ENCODE results near the gene CYP39A1.

Gene CYP39A1

DNA sequence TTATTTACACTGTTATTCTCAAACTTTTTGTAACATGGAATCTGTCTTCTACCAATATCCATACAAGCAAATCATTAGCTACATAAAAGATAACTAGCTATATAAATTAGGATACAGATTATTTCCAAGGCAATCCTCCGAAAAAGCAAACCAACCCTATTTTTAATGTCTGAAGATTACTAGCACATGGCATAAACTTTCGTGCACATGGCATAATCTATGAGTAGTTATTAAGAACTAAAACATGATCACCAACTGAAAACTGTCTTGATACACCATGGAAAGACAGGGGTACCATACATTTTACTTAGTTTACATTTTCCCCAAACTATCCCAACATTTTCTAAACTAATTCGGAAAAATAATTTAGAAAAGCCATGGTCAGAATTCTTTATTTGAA is 54.4 kb downstream of the CYP39A1 start:
- H3K4me3 ChIP-seq, result no peak overlapping the region
- TF ChIP-seq, protein P1, sequence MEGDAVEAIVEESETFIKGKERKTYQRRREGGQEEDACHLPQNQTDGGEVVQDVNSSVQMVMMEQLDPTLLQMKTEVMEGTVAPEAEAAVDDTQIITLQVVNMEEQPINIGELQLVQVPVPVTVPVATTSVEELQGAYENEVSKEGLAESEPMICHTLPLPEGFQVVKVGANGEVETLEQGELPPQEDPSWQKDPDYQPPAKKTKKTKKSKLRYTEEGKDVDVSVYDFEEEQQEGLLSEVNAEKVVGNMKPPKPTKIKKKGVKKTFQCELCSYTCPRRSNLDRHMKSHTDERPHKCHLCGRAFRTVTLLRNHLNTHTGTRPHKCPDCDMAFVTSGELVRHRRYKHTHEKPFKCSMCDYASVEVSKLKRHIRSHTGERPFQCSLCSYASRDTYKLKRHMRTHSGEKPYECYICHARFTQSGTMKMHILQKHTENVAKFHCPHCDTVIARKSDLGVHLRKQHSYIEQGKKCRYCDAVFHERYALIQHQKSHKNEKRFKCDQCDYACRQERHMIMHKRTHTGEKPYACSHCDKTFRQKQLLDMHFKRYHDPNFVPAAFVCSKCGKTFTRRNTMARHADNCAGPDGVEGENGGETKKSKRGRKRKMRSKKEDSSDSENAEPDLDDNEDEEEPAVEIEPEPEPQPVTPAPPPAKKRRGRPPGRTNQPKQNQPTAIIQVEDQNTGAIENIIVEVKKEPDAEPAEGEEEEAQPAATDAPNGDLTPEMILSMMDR (IDR thresholded peaks at IDR 0.05), result no peak
- DNase-seq (ENCODE audit: low spot score), result no peak
- H3K27ac ChIP-seq, result no peak overlapping the region

DNA sequence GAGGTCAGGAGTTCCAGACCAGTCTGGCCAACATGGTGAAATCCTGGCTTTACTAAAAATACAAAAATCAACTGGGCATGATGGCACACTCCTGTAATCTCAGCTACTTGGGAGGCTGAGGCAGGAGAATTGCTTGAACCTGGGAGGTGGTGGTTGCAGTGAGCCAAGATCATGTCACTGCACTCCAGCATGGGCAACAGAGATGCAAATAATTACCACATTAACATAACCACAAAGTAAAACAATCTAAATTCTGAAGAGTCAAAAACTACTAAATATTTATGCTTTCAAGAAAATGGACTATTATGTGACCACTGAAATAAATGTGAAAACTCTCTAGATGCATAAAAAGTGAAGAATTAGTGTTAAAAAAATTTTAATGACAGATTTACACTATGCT is 59.9 kb downstream of the CYP39A1 start:
- TF ChIP-seq, protein P1 (IDR thresholded peaks at IDR 0.05), result no peak

DNA sequence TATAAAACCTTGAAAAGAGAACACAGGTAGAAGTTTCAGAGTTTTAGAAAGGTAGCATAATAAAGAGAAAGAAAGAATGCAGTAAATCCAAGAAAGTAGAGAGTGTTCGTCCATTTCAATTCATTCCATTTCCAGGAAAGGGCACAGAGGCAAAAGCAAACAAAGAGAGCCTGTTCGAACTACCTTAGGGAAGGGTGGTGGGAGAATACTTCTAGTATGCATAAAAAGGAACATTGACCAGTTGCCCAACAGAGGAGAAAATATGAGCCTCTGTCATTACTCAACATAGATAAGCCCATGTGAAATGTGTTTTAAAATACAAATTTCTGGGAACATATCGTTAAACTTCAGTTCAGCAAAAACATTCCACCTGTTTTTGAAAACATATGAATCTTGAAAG is 60.6 kb downstream of the CYP39A1 start:
- Histone ChIP-seq H3K27ac (no peak overlapping the region), H3K4me3 (no peak overlapping the region)
- TF ChIP-seq, protein P1 (IDR thresholded peaks at IDR 0.05), result no peak
- DNase-seq (ENCODE audit: low spot score), result no peak

More for the DNA sequence above, 59.9 kb downstream of the CYP39A1 start:
- H3K4me3 ChIP-seq, result no peak overlapping the region
- no peak overlapping the region for H3K27ac ChIP-seq
- DNase-seq (ENCODE audit: low spot score), result no peak

DNA sequence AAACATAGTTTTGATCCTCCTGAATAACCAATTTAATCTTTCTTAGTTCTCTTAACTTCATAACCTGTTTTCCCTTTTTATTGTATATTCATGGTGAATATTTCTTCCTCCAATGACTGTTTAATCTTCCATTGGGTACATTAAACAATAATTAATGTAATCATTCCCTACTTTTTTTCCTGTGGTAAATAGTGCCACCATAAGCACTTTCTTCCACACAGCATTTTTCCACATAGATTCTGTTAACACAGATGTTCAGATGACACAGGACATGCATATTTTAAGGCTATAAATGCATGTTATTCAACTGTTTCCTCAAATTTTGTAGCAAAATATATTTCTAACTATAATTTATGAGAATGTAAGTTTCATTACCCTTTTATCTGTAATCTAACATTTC is 61.9 kb downstream of the CYP39A1 start:
- Histone ChIP-seq H3K4me3 (no peak overlapping the region), H3K27ac (no peak overlapping the region)
- no peak for DNase-seq (ENCODE audit: low spot score)
- TF ChIP-seq, protein P1 (IDR thresholded peaks at IDR 0.05), result no peak

DNA sequence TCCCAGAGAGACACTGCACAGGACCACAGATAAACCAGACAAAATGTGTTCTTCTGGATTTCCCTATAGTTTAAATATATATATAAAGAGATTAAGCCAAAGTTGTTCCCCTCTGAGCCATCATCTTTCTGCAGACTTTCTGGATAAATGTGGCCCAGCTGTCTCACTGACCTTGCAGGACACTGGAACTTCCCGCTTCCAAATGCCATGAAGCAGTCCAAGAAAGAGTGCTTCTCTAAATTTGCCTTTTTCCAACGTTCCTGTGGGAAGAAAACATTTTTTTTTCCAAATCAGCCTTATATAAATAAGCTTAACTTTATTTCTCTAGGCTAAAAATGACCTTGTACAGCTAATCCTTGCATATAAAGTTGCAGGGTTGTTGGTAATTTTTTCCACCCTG is 65.7 kb downstream of the CYP39A1 start:
- Histone ChIP-seq H3K27ac (peak overlapping the region in 1 of 2 donors; percentile 35), H3K4me3 (no peak overlapping the region)
- DNase-seq (ENCODE audit: low spot score), result no peak
- TF ChIP-seq, protein P1 (IDR thresholded peaks at IDR 0.05), result no peak

DNA sequence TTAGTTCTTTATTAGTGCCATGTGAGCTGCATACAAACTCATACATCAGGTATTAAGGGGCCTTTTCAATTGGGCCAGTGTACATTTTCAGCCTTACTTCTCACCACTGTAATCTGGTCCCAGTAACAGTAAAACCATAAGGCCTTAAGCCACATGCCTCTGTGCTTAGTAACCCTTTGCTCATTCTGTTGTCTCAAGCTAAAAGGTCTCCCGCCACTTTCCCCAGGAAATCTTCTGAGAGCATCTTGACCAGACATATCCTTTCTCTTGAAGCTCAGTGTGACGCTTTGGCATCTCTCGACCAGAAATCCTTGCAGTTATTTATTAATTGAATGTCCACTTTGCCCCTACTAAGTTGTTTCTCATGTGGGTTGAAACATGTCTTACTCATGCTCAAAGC is 68.0 kb downstream of the CYP39A1 start:
- Histone ChIP-seq H3K27ac (no peak overlapping the region), H3K4me3 (no peak overlapping the region)
- TF ChIP-seq, protein P1 (IDR thresholded peaks at IDR 0.05), result no peak
- no peak for DNase-seq (ENCODE audit: low spot score)

DNA sequence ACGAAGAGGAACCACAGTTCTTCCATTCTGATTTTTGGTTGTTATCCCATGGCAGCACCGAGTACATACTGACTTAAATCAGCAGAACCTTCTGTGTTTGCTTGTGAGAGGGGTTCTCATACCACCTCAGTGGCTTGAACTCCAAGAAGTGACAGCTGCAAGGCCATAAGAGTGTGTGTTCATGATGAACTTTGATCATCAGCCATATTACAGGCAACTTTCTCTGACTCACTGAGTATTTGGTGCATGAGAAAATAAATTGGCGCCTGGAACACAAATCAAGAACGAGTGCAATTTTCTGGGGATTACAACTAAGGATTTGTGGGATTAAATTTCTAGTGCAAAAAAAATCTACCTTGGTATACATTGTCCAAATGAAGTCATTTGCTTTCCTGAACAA is 68.9 kb downstream of the CYP39A1 start:
- no peak overlapping the region for H3K4me3 ChIP-seq
- DNase-seq (ENCODE audit: low spot score), result no peak
- peak overlapping the region in 1 of 2 donors; percentile 44 for H3K27ac ChIP-seq
- TF ChIP-seq, protein P1 (IDR thresholded peaks at IDR 0.05), result no peak
